NCI-H2196 (cell line): ENCODE data around the gene C2orf80.
"Not testable (repeated sequence)": the region's sequence is repeated elsewhere in the genome, so short reads cannot be mapped to it uniquely, and the experiment has no call there.

Source experiments
- DNase-seq: peaks from one replicate; lab custom pipeline; 2025; ENCODE audit not compliant: unreplicated experiment; lab: John Stamatoyannopoulos, UW

The C2orf80 gene

DNA sequence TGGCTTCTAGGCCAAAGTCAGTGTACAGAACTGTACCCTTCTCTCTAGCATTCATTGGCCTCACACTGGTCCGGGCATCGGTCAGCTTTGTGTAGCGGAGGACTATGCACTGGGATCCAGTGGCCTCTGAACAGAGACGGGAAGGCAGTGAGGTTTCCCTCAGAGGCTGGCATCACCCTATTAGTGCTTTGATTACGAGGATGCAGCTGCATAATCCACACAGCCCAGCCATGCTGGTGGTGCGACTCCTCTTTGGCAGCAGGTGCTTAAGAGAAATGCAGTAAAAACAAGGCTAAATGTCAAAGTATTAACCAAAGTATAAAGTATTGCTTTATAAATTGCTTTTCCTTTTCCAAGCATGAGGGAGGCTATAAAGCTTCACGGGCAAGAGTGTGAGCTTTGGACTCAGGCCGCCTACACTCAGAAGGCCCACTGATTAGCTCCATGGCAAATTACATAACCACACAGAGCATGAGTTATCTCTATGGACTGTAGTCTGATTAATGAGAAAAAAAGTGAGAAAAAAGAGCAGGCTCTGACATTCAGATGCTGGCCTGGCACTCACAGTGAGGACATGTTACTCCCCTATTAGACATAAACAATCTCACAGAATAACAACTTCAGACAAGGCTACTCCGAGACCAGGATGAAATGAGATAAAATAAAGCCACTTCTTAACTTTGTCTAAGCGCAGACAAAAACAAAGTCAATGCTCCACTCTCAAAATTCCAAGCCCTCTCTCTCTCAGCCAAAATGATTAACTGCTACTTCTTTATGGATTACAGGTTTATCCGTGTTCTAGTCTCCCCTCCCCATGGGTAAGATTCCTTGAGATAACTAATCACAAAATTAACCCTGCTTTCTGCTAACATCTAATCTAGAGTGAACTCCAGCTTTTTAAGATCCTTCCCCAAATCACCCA lies 53.8 kb downstream of the C2orf80 start:
- DNase-seq, result no peak

DNA sequence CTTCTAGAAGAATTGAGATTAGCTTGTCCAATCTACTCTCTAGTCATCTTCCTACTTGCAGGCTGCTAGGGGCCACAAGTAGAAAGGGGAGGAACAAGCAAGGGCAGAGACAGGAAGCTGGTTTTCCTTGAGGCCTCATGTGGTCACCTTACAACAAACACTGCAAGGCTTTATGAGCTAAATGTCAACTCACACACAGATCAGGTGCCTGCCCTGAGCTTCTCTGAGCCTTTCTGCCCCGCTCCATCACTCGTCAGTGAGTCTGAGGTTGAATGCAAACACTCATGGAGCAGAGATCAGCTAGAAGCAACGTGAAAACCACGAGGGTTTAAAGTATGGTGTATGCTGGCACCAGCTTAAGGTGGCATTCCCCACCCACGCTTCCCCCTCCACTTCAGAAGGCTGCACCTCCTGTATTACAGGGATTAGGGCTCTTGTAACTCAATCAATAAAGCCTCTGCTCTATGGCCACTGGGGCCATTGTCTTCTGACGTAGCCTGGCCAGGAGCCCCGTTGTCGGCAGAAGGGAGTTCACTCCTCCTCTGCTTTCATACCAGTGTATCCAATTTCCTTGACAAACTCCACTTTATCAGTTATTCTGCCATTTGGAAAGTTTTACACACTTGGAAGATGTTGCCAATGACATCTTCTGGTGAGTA lies 54.8 kb downstream of the C2orf80 start:
- DNase-seq, result peak; percentile 22

GRCh38 chr2:208130712-208131110 lies 59.1 kb downstream of the C2orf80 start:
- DNase-seq, result no peak

GRCh38 chr2:208129744-208130711 lies 59.8 kb downstream of the C2orf80 start, which contains the start of gene CRYGC:
TSS of gene CRYGC (minus strand) at chr2:208129828. CDS start at chr2:208129792, 36 bp downstream.
- DNase-seq, result no peak

DNA sequence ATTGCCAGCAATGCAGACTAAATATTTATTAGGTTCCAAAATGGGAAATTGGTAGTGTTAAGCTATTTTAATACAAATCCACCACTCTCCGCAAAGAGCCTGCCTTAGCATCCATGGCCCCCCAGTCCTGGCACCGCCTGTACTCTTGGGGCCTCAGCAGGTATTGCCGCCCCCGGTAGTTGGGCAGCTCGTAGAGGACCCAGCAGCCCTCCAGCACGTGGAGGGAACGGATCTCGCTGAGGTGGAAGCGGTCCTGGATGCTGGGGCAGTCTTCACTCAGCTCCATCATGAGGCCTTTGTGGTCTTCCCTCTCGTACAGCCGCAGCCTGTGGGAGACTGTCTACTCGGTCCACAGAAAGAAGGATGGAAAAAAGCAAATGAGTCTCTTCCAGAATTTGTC lies 61.7 kb downstream of the C2orf80 start:
- DNase-seq, result no peak

DNA sequence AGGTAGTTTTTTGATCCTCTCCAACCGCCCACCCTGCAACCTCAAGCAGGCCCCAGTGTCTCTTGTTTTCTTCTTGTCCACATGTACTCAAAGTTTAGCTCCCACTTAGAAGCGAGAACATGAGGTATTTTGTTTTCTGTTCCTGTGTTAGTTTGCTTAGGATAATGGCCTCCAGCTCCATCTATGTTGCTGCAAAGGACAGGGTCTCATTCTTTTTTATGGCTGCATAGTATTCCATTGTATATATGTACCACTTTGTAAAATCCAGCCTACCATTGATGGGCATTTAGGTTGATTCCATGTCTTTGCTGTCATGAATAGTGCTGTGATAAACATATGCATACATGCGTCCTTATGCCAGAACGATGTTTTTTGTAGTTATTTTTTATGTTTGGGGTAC lies 62.7 kb downstream of the C2orf80 start:
- DNase-seq, result no peak

- no peak for DNase-seq
These were observed 64.6 kb downstream of the C2orf80 start for GRCh38 chr2:208125251-208125650.

- DNase-seq, result not testable (repeated sequence)
These were observed 65.7 kb downstream of the C2orf80 start, which contains the start of gene CRYGD for GRCh38 chr2:208124013-208124715. TSS of gene CRYGD (minus strand) at chr2:208124524. CDS start at chr2:208124473, 51 bp downstream.

GRCh38 chr2:208122248-208122647 lies 67.6 kb downstream of the C2orf80 start:
- no peak for DNase-seq

GRCh38 chr2:208118918-208119317 lies 70.9 kb downstream of the C2orf80 start:
- no peak for DNase-seq

DNA sequence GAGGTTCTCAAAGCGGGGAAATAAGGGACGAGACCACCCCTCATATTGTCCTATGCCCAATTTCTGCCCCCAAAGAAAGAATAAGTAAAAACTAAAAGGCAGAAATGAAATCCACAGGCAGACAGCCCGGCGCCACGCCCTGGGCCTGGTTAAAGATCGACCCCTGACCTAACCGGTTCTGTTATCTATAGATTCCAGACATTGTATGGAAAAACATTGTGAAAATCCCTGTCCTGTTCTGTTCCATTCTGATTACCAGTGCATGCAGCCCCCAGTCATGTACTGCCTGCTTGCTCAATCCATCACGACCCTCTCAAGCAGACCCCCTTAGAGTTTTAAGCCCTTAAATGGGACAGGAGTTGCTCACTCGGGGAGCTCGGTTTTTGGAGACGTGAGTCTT lies 72.4 kb downstream of the C2orf80 start:
- not testable (repeated sequence) for DNase-seq
